Measurements from ENCODE around the gene TMEM253.

DNA sequence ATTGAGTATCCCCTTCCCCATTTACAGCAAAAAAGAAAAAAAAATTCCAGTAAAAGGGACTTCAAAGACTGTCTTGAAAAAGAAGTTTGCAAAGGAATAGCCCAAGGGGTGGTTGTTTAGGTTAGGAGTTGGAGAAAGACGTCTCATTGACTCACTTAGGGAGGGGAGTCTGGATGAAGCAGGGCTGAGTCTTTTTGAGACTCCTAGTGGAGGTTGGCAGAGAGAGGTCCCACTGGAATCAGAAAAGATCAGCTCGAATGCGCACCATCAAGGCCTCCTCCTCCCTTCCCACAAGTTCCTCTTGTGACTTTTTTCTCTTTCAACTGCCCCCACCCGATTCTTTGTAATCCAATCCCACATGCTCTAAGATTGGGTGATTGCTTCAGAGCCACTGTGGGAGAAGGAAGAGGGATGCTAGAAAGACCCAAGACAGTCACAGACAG, 28.8 kb upstream of the TMEM253 start:
- TF ChIP-seq, protein P1, sequence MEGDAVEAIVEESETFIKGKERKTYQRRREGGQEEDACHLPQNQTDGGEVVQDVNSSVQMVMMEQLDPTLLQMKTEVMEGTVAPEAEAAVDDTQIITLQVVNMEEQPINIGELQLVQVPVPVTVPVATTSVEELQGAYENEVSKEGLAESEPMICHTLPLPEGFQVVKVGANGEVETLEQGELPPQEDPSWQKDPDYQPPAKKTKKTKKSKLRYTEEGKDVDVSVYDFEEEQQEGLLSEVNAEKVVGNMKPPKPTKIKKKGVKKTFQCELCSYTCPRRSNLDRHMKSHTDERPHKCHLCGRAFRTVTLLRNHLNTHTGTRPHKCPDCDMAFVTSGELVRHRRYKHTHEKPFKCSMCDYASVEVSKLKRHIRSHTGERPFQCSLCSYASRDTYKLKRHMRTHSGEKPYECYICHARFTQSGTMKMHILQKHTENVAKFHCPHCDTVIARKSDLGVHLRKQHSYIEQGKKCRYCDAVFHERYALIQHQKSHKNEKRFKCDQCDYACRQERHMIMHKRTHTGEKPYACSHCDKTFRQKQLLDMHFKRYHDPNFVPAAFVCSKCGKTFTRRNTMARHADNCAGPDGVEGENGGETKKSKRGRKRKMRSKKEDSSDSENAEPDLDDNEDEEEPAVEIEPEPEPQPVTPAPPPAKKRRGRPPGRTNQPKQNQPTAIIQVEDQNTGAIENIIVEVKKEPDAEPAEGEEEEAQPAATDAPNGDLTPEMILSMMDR (conservative IDR thresholded peaks at IDR 0.05 in 1 of 2, IDR thresholded peaks at IDR 0.05 in 1 of 2; ENCODE audit: extremely low read depth in 1 of 2, insufficient read depth in 1 of 2, low read depth in 1 of 2, low read length in 2 of 2), result peak in 1 of 2 donors; percentile 11
- no peak for TF ChIP-seq EZH2 (IDR thresholded peaks at IDR 0.05; ENCODE audit: borderline replicate concordance, low read length)
